Neural progenitor cell (in vitro differentiated cells): ENCODE measurements around the gene PDCD2L.

Experiments
- EZH2 ChIP-seq: fragments of 200-600 bp; sonication (generic); IDR thresholded peaks from 2 replicates; pipeline ENCODE4 v1.6.1; 2017; ENCODE audit warnings: antibody characterized with exemption, mild to moderate bottlenecking, moderate library complexity
- TF ChIP-seq, protein P1 (sequence below): fragments of 200-600 bp; sonication (generic); IDR thresholded peaks from 2 replicates; pipeline ENCODE4 v1.5.1; 2017; ENCODE audit warnings: antibody characterized with exemption, mild to moderate bottlenecking

DNA sequence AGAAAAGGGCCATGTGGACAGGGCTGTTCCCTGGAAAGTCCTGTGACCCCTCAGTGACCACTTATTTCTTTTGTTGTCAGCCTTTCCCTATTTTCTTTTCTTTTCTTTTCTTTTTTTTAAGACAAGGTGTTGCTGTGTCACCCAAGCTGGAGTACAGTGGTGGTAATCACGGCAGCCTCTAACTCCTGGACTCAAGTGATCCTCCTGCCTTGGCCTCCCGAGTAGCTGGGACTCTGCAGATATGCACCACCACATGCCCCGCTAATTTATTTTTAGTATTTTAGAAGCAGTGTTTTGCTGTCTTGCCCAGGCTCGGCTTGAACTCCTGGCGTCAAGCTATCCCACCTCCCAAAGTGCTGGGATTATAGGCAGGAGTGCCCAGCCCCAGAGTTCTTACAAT, 40.3 kb upstream of the PDCD2L start:
- TF ChIP-seq, protein P1, sequence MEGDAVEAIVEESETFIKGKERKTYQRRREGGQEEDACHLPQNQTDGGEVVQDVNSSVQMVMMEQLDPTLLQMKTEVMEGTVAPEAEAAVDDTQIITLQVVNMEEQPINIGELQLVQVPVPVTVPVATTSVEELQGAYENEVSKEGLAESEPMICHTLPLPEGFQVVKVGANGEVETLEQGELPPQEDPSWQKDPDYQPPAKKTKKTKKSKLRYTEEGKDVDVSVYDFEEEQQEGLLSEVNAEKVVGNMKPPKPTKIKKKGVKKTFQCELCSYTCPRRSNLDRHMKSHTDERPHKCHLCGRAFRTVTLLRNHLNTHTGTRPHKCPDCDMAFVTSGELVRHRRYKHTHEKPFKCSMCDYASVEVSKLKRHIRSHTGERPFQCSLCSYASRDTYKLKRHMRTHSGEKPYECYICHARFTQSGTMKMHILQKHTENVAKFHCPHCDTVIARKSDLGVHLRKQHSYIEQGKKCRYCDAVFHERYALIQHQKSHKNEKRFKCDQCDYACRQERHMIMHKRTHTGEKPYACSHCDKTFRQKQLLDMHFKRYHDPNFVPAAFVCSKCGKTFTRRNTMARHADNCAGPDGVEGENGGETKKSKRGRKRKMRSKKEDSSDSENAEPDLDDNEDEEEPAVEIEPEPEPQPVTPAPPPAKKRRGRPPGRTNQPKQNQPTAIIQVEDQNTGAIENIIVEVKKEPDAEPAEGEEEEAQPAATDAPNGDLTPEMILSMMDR = no peak
- TF ChIP-seq EZH2 = no peak
